Superior temporal gyrus (tissue), 1 donor: Measurements from ENCODE around the gene TTC3.

Experiments
- DNase-seq: peaks from one replicate; pipeline ENCODE4 v3.0.0-alpha.2; 2016; ENCODE audit errors: extremely low spot score

Gene TTC3

GRCh38 chr21:37146320-37147235 lies 73.5 kb downstream of the TTC3 start:
- no peak for DNase-seq

- DNase-seq = no peak
These were observed 76.4 kb downstream of the TTC3 start for GRCh38 chr21:37149411-37149810.

- DNase-seq = no peak
These were observed 80.3 kb downstream of the TTC3 start for GRCh38 chr21:37153196-37153934.

DNA sequence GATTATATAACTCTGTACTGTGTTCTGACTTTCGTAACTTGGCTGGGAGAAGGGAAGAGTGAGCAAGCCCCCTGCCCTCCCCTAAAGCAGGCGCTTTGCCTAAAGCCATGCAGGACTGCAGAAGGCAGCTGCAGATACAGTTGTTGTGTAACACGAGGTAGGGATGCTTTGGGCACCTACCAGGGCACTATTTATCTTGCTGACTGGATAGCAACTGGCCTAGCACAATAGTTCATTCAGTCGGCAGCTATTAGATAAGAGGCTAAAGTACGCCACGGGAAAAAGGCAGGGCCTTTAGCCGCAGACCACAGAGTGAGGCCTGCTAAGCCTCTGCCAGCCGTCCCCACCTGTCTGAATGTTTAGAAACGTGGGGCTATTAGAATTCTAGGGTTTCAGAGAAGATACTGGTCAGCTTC lies 80.9 kb downstream of the TTC3 start:
- no peak for DNase-seq

GRCh38 chr21:37155186-37155585 lies 82.1 kb downstream of the TTC3 start:
- DNase-seq = no peak

DNA sequence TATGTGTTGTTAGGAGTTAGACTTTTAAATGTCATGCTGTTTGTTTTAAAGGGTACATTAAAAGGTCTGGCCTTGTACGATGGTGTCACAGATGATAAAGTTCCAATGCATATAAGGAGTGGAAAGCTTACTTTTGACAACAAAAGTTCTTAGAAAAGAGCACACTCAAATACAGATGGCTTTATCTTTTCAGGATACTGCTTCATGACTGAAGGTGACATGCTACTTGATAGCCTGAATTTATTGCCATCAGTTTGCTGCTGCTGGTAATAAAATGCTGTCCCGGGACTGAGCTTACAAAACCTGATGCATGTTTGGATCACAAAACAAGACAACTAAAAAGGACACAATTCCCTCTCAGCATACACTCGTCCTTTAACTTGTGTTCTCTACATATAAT lies 84.9 kb downstream of the TTC3 start:
- no peak for DNase-seq

DNA sequence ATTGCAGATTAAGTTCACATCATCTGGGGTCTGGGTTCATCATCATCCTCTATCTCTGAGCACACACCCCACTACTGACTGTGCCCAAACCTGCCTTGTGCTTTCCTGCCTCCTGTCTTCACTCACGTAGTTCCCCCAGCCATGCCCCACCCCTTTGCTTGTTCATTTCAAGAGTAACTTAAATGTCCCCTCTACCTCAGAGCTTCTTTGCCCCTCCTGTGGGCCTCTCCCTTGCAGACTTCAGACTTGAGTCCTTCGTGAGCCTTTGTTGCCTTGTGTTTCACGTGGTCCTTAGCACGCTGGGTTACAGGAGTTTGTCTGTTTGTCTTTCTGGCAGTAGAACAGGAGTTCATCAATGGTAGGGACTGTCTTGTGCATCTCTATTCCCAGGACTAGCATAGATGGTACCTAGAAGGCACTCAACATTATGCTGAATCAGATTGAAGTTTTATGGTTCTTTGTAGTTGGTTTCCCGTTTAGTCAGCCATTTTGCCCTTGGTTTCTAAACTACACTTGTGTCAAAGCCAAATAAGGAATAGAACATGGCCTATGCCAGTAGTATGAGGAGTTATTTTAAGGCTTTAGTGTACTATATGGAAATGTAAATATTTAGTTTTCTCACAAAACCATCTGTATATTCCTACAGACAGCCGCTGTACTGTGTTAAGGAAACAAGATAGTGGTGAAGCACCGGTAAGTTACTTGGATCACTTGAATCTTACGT lies 86.2 kb downstream of the TTC3 start:
- DNase-seq = no peak

DNA sequence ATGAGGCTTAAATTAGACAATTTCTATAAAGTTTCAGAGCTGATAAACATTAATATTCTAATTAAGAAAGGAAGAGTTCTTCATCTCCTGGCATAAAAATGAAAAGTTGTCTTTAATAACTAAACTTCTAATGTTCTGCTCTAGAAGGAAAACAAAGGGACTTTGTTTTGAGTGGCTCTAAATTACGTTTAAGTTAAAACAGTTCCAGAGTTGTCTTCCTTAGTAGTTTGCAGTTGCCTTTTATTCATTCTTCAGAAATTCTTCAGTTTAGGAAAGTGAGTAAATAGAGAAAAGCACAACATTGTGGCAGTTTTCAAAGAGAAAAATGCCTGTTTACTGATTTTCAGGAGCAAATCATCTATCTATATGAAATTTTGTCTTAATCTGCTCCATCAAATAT lies 86.9 kb downstream of the TTC3 start:
- no peak for DNase-seq

DNA sequence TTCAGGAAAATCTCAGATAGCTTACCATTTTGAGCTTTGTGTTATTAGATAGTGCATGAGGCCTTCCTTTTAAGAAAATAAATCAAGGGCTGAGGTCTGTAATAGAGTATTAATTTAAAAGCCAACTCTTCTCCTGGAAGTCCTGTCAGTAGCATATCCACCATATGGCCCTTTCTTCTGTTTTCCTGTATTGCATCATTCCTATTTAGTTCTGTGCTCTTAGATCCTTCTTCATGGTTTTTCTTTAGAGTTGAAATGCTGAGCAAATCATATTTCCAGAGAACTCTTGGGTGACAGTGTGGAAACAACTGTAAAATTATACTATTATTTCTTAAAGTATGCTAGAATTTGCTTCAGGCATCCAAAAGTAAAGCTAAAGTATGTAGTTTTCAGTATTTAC lies 91.7 kb downstream of the TTC3 start:
- DNase-seq = no peak

GRCh38 chr21:37165586-37165985 lies 92.5 kb downstream of the TTC3 start:
- DNase-seq = no peak

DNA sequence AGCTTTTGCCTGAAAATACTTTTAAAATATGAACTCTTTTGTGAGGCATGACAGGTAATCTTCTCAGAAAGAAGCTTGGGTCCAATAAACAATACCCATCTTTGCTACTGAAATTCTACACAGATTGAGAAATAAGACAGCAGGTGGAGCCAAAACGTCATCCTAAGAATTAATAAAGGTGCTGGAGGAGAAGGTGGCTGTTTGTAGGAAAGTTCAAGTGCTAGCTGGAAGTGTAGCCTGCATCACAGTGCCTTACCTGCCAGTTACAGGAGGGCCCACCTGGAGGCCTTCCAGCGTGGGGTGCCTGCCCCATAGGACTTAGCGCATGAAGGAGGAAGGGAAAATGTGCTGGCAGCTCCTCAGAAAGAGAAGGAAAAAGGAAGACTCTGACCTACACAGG lies 93.7 kb downstream of the TTC3 start:
- no peak for DNase-seq

- DNase-seq = no peak
These were observed 95.6 kb downstream of the TTC3 start for GRCh38 chr21:37168666-37169065.

GRCh38 chr21:37172646-37173045 lies 99.6 kb downstream of the TTC3 start:
- DNase-seq = no peak

DNA sequence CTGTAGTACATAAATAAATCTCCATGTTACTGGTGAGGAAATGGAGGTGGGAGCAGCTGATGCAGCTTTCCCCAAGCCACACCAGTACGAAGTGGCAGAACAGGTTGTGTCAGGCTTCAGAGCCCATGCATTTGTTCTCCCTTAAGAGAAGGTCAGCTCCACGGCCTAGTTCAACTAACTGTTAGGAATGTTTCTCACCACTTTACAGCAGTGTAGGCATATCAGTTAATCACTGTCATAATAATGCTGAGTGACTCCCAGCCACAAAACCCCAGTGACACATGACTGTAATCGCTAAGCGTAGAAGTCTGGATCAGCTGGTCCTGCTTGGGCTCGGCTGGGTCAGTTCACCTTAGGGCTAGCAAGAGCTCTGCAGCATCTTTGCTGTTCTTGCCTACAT lies 103.7 kb downstream of the TTC3 start:
- DNase-seq = no peak

GRCh38 chr21:37181059-37181458 lies 108.0 kb downstream of the TTC3 start:
- DNase-seq = no peak

- no peak for DNase-seq
These were observed 109.2 kb downstream of the TTC3 start for GRCh38 chr21:37182222-37182621.

DNA sequence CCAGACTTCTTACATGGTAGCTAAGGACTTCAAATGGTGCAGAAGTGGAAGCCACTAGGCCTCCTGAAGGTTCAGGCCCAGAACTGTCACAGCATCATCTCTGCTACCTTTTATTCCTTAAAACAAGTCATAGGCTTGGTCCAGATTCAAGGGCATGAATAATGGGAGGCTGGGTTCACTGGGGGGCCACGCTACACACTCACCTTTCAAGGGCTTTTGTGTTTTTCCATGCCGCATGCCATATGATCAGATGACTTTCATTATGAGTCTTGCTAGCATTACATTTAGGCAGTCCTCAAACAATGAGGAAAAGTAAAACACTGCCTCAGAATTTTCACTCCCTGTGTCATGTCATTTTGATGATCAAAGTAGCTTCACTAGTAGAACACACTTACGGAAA lies 110.7 kb downstream of the TTC3 start:
- no peak for DNase-seq

- no peak for DNase-seq
These were observed 111.9 kb downstream of the TTC3 start for GRCh38 chr21:37184784-37185593.

DNA sequence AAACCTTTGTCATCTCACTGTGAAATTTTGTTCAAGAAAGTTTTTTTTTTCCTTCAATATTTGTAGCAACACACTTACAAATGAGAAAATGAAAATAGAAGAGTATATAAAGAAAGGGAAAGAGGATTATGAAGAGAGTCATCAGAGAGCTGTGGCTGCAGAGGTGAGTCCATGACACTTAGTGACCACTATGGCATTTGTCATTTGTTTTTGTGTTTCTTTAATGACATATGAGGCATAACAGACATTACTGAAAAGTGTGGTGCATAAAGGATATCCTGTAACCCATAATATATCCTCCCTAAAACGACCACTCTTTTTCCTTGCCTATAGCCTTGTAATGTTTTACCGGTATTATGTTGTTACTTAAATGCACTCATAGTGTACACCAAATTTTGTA lies 113.9 kb downstream of the TTC3 start:
- no peak for DNase-seq

DNA sequence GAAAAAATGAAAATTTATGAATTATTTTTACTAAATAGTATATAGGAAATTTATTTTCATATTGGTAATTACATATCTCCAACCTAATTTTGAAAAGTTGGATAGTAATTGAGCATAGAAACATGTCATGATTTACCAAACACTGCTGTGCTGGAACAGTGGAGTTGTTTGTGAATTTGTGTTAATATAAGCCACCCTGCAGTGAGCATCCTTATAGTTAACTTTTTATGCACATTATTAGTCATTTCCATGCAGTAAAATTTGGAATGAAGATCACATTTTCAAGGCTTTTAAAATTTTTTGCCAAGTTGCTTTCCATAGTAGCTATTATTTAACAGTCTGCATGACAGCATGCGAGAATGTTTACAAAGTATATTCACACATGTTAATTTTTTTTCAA lies 115.8 kb downstream of the TTC3 start:
- DNase-seq = no peak

DNA sequence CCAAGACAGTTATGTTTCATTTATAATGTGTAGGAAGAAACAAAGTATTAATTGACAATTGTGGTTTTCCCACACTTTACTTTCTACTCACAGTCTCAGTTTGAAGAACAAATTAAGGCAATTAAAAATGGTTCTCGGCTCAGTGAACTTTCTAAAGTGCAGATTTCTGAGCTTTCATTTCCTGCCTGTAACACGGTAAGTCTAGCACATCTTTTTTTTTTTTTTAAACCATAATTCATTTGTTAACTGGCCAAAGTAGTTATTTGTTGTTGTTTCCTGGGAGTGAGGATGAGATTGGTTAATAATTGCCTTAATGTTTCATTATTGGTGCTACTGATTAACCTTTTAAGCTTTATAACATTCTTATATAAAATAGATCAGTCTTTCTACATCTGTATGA lies 119.0 kb downstream of the TTC3 start:
- DNase-seq = no peak

GRCh38 chr21:37193006-37193405 lies 120.0 kb downstream of the TTC3 start:
- DNase-seq = no peak
